ENCODE results near the gene FAM135A. TPM values are rescaled to one million over a fixed set of nuclear protein-coding genes. Genes with fewer than 3 reads are reported as not detected.

The FAM135A gene
- polyA plus RNA-seq, 1 donor = 18.3 TPM

Other genes with a start within 250 kb of the FAM135A start
- 6.1 TPM for gene COL9A1, start 110.4 kb upstream of the FAM135A start, polyA plus RNA-seq (ENCODE audit: insufficient read length)
- gene SDHAF4, start 153.4 kb downstream of the FAM135A start, polyA plus RNA-seq (ENCODE audit: insufficient read length) = 16.0 TPM